ENCODE results near the gene ANO2.

DNA sequence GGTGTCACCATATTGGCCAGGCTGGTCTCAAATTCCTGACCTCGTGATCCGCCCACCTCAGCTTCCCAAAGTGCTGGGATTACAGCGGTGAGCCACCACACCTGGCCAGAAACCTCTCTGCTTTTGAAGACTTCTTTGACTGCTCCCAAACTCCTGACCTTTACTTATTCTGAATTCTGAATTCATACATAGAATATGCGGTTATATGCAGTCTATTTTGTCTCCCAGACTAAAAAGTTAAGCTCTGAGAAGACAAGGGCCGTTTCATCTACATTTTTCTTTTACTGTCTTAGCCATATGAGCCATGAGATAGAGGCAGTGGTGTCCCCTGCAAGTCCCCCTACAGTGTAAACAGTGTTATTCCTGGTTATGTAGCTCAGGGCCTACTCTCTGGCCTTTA is 333.9 kb downstream of the ANO2 start:
- TF ChIP-seq, protein P1, sequence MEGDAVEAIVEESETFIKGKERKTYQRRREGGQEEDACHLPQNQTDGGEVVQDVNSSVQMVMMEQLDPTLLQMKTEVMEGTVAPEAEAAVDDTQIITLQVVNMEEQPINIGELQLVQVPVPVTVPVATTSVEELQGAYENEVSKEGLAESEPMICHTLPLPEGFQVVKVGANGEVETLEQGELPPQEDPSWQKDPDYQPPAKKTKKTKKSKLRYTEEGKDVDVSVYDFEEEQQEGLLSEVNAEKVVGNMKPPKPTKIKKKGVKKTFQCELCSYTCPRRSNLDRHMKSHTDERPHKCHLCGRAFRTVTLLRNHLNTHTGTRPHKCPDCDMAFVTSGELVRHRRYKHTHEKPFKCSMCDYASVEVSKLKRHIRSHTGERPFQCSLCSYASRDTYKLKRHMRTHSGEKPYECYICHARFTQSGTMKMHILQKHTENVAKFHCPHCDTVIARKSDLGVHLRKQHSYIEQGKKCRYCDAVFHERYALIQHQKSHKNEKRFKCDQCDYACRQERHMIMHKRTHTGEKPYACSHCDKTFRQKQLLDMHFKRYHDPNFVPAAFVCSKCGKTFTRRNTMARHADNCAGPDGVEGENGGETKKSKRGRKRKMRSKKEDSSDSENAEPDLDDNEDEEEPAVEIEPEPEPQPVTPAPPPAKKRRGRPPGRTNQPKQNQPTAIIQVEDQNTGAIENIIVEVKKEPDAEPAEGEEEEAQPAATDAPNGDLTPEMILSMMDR (IDR thresholded peaks at IDR 0.05): no peak
- TF ChIP-seq POLR2A (IDR thresholded peaks at IDR 0.05; ENCODE audit: low read depth): no peak
- no peak for TF ChIP-seq EP300 (IDR thresholded peaks at IDR 0.05)
